Lung (tissue), 12 donors: ENCODE measurements around the gene TBC1D5. TPM values are rescaled to one million over a fixed set of nuclear protein-coding genes. Genes with fewer than 3 reads are reported as not detected.

Source experiments
- ATAC-seq: fragments of 200-7000 bp; cut with Tn5 transposase; one replicate; pipeline ENCODE4 v1.9.1; 2020; ENCODE audit warnings: moderate number of reproducible peaks; ENCODE audit not compliant: insufficient read depth, low FRiP score
- DNase-seq, 3 donors: peaks; one replicate each; pipeline ENCODE4 v3.0.0-alpha.2; 2013 to 2017
- H3K27ac ChIP-seq, 2 donors: one replicate each; pipeline ENCODE4 v1.5.1; 2013; ENCODE audit warnings: mild to moderate bottlenecking in 2 of 2, moderate library complexity in 2 of 2, control low read depth in 1 of 2, inconsistent platforms in 1 of 2, low read depth in 1 of 2, low read length in 1 of 2
- H3K27me3 ChIP-seq, 3 donors: one replicate each; pipeline ENCODE4 v1.5.1; 2013; ENCODE audit warnings: low read length in 2 of 3; ENCODE audit not compliant: control insufficient read depth in 3 of 3, insufficient read depth in 3 of 3
- H3K36me3 ChIP-seq, 4 donors: one replicate each; pipeline ENCODE4 v1.5.1; 2013; ENCODE audit warnings: low read length in 4 of 4, mild to moderate bottlenecking in 1 of 4, moderate library complexity in 1 of 4; ENCODE audit not compliant: control insufficient read depth in 4 of 4, insufficient read depth in 4 of 4
- H3K4me1 ChIP-seq, 5 donors: one replicate each; pipeline ENCODE4 v1.5.1; 2013; ENCODE audit warnings: low read length in 5 of 5, mild to moderate bottlenecking in 2 of 5, moderate library complexity in 1 of 5; ENCODE audit not compliant: control insufficient read depth in 5 of 5, insufficient read depth in 5 of 5
- H3K4me3 ChIP-seq: one replicate; pipeline ENCODE4 v1.5.1; 2013; ENCODE audit warnings: mild to moderate bottlenecking, control low read depth, moderate library complexity
- H3K9ac ChIP-seq, 2 donors: one replicate each; pipeline ENCODE4 v1.5.1; 2013; ENCODE audit warnings: low read length in 2 of 2, control low read depth in 1 of 2; ENCODE audit not compliant: insufficient read depth in 1 of 2
- H3K9me3 ChIP-seq, 4 donors: one replicate each; pipeline ENCODE4 v1.5.1; 2013; ENCODE audit warnings: low read length in 3 of 4, mild to moderate bottlenecking in 1 of 4, moderate library complexity in 1 of 4; ENCODE audit not compliant: control insufficient read depth in 4 of 4, insufficient read depth in 3 of 4
- CTCF ChIP-seq: IDR thresholded peaks from 2 replicates; pipeline ENCODE4 v1.5.1; 2012; ENCODE audit warnings: mild to moderate bottlenecking; ENCODE audit errors: control extremely low read depth, extremely low read depth
- WGBS, 2 donors: extraction: QIAGEN DNeasy Blood & Tissue Kit; methylation state at CpG; one replicate each; pipeline ENCODE4 v1.1.7; 2013; 5-methylcytosine and 5-hydroxymethylcytosine counted together
- polyA plus RNA-seq, 2 donors: library from polyadenylated mRNA; stranded (reverse); fragments of 200-250 nt; gene quantifications; one replicate each; pipeline ENCODE4 v1.2.1, GENCODE V29; 2013
- total RNA-seq, 2 donors: library from RNA; depleted of rRNA in 1 of 2; stranded (reverse); fragments of >200 nt in 1 of 2; gene quantifications; one replicate each; pipeline ENCODE4 v1.2.1, GENCODE V29; 2014 to 2021
- donor health status: control.
- donor health status: control.
- donor health status: Bipolar disorder and iron deficiency.
- donor health status: healthy.
- donor health status: DM: yes; HTN: yes; CAD: no.

TBC1D5 gene
- total and polyA plus RNA-seq, 4 donors, result 8.7 to 111 (median 39.6) TPM

GRCh38 chr3:17741621-17742101 lies 770 bp downstream of the TBC1D5 start:
- H3K36me3 ChIP-seq, result no peaks in the 10 kb centered on the region
- ATAC-seq (no peak), DNase-seq (peak in 1 of 3 donors; percentile 84)
- H3K9me3 ChIP-seq, result no peaks in the 10 kb centered on the region
- peak overlapping the region; percentile 98 for H3K4me3 ChIP-seq
- peak overlapping the region; percentile 71 to 83 for H3K9ac ChIP-seq
- 0 to 1% methylated on average over 17 of the region's 17 CpGs for WGBS, 2 donors
- no peaks in the 10 kb centered on the region for H3K27me3 ChIP-seq
- TF ChIP-seq CTCF, result no peak
- peak overlapping the region; percentile 96 to 100 for H3K27ac ChIP-seq
- H3K4me1 ChIP-seq, result peaks cover 2 to 30% (median 8%) of the 10 kb centered on the region in 5 donors

- 31 to 47% methylated on average over 3 of the region's 3 CpGs for WGBS, 2 donors
- no peak for TF ChIP-seq CTCF
- H3K27ac ChIP-seq, result peak overlapping the region; percentile 55 to 84
- H3K9ac ChIP-seq, result peak overlapping the region in 1 of 2 donors; percentile 53
- no peaks in the 10 kb centered on the region for H3K36me3 ChIP-seq
- DNase-seq (peak; percentile 42 to 71 (median 69)), ATAC-seq (no peak)
- H3K9me3 ChIP-seq, result no peaks in the 10 kb centered on the region
- H3K4me3 ChIP-seq, result no peak overlapping the region
- no peaks in the 10 kb centered on the region for H3K27me3 ChIP-seq
- H3K4me1 ChIP-seq, result peaks cover 3 to 30% (median 8%) of the 10 kb centered on the region in 5 donors
Observed at GRCh38 chr3:17740721-17741141, 1.7 kb downstream of the TBC1D5 start.

DNA sequence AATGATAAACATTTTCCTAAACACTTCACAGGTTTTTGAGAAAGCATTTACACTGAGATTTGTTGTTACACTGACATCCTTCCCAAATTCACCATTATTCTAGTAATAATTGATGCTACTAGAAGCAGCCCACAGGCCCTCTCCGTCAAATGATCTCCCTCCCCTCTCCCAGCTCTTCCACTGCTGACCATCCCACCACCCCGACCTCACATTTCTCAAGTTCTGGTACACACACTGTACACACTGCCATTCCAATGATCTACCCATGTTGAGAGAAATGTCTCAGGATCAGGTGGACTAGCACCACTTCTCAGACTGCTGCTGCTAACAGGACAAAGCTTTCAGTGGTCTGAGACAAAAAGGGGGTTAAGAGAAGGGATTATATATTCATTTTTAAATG lies 3.5 kb downstream of the TBC1D5 start:
- Histone ChIP-seq H3K9me3 (no peaks in the 10 kb centered on the region), H3K4me3 (no peak overlapping the region), H3K27ac (no peak overlapping the region), H3K4me1 (peaks cover 3 to 30% (median 8%) of the 10 kb centered on the region in 5 donors), H3K27me3 (no peaks in the 10 kb centered on the region), H3K36me3 (no peaks in the 10 kb centered on the region), H3K9ac (no peak overlapping the region)
- 85 to 86% methylated on average over 2 of the region's 2 CpGs for WGBS, 2 donors
- no peak for DNase-seq
- TF ChIP-seq CTCF, result no peak
- ATAC-seq, result no peak

DNA sequence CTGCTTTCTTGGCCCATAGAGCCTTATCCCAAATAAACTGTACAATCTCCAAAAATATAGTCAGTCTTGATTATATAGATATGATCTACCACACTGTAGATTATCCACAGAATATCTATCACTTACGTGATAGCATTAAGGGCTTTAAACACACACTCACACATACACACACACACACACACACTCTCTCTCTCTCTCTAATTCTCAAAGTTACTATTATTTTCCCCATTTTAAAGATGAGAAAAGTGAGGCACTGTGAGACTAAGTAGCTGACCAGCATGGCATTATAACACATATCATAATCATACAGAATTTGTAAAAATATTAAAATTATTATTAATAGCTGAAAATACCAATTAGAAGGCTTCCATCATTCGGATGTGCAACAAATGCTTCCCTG lies 4.2 kb downstream of the TBC1D5 start:
- H3K27me3 ChIP-seq, result no peaks in the 10 kb centered on the region
- DNase-seq (no peak), ATAC-seq (no peak)
- H3K9ac ChIP-seq, result no peak overlapping the region
- 93 to 94% methylated on average over 2 of the region's 2 CpGs for WGBS, 2 donors
- H3K27ac ChIP-seq, result no peak overlapping the region
- no peak for TF ChIP-seq CTCF
- H3K4me3 ChIP-seq, result no peak overlapping the region
- H3K36me3 ChIP-seq, result no peaks in the 10 kb centered on the region
- H3K9me3 ChIP-seq, result no peaks in the 10 kb centered on the region
- H3K4me1 ChIP-seq, result peaks cover 0 to 25% (median 6%) of the 10 kb centered on the region in 5 donors
